Right atrium auricular region (tissue), 2 donors: ENCODE results near the gene EP300. TPM values are rescaled to one million over a fixed set of nuclear protein-coding genes. Genes with fewer than 3 reads are reported as not detected.
"Not testable (repeated sequence)": the region's sequence is repeated elsewhere in the genome, so short reads cannot be mapped to it uniquely, and the experiment has no call there.

ENCODE experiments used
- DNase-seq: peaks from one replicate; pipeline ENCODE4 v3.0.0-alpha.2; 2019; ENCODE audit warnings: low spot score
- H3K27ac ChIP-seq, 2 donors: fragments of 200-600 bp; sonication (generic); 1 replicate in 1 of 2; 2 replicates in 1 of 2; pipeline ENCODE4 v1.5.1; 2016 to 2019
- H3K27me3 ChIP-seq, 2 donors: fragments of 200-600 bp; sonication (generic); one replicate each; pipeline versions ENCODE4 v1.5.1 to v1.6.0; 2017 to 2019
- H3K36me3 ChIP-seq: fragments of 200-600 bp; sonication (generic); one replicate; pipeline ENCODE4 v1.5.1; 2016
- H3K4me1 ChIP-seq, 2 donors: fragments of 200-600 bp; sonication (generic); one replicate each; pipeline versions ENCODE4 v1.5.1 to v1.6.0; 2017 to 2019
- H3K4me3 ChIP-seq, 2 donors: fragments of 200-600 bp; sonication (generic); 1 replicate in 1 of 2; 2 replicates in 1 of 2; pipeline ENCODE4 v1.5.1; 2017 to 2019; ENCODE audit warnings: mild to moderate bottlenecking in 1 of 2, moderate library complexity in 1 of 2
- H3K9me3 ChIP-seq, 2 donors: fragments of 200-600 bp; sonication (generic); one replicate each; pipeline ENCODE4 v1.5.1; 2019
- CTCF ChIP-seq, 2 donors: fragments of 200-600 bp; sonication (generic); IDR thresholded peaks; one replicate each; pipeline ENCODE4 v1.5.1; 2019; ENCODE audit warnings: antibody characterized with exemption in 2 of 2
- total RNA-seq, 2 donors: library from RNA; depleted of rRNA; stranded (reverse); fragments of >200 nt; gene quantifications; one replicate each; pipeline ENCODE4 v1.1.0, GENCODE V29; 2016

EP300 gene
- total RNA-seq, 2 donors from 2014 or later, result 28.0 to 41.7 TPM

- Histone ChIP-seq H3K4me1 (peaks cover 0 to 18% of the 10 kb centered on the region in 2 donors), H3K4me3 (no peak overlapping the region), H3K9me3 (no peaks in the 10 kb centered on the region), H3K27me3 (no peaks in the 10 kb centered on the region), H3K27ac (no peak overlapping the region), H3K36me3 (peaks cover 60% of the 10 kb centered on the region)
- DNase-seq, result no peak
- TF ChIP-seq CTCF (IDR thresholded peaks at IDR 0.05), result no peak
Observed at GRCh38 chr22:41177622-41178424, 85.4 kb downstream of the EP300 start.

- DNase-seq, result no peak
- Histone ChIP-seq H3K27me3 (no peaks in the 10 kb centered on the region), H3K27ac (no peak overlapping the region), H3K9me3 (no peaks in the 10 kb centered on the region), H3K4me3 (no peak overlapping the region), H3K4me1 (peaks cover 0 to 18% of the 10 kb centered on the region in 2 donors), H3K36me3 (peaks cover 54% of the 10 kb centered on the region)
- no peak for TF ChIP-seq CTCF (IDR thresholded peaks at IDR 0.05)
Observed at GRCh38 chr22:41178425-41178975, 86.1 kb downstream of the EP300 start.

GRCh38 chr22:41180362-41180761, 88.0 kb downstream of the EP300 start:
- not testable (repeated sequence) for DNase-seq

GRCh38 chr22:41180926-41181325, 88.5 kb downstream of the EP300 start:
- no peak overlapping the region for H3K4me3 ChIP-seq
- H3K36me3 ChIP-seq, result peaks cover 32% of the 10 kb centered on the region
- H3K9me3 ChIP-seq, result no peaks in the 10 kb centered on the region
- H3K27me3 ChIP-seq, result no peaks in the 10 kb centered on the region
- no peak for TF ChIP-seq CTCF (IDR thresholded peaks at IDR 0.05)
- no peak for DNase-seq
- peaks cover 0 to 8% of the 10 kb centered on the region in 2 donors for H3K4me1 ChIP-seq
- no peak overlapping the region for H3K27ac ChIP-seq

More at GRCh38 chr22:41180362-41180761, 88.0 kb downstream of the EP300 start:
- peaks cover 37% of the 10 kb centered on the region for H3K36me3 ChIP-seq
- not testable (repeated sequence) for H3K9me3 ChIP-seq, H3K4me3 ChIP-seq, H3K27me3 ChIP-seq, H3K27ac ChIP-seq
- H3K4me1 ChIP-seq, result peaks cover 0 to 13% of the 10 kb centered on the region in 2 donors

- Histone ChIP-seq H3K27ac (no peak overlapping the region), H3K36me3 (peaks cover 25% of the 10 kb centered on the region), H3K9me3 (no peaks in the 10 kb centered on the region), H3K4me3 (no peak overlapping the region), H3K4me1 (peaks cover 0 to 7% of the 10 kb centered on the region in 2 donors), H3K27me3 (no peaks in the 10 kb centered on the region)
- no peak for TF ChIP-seq CTCF (IDR thresholded peaks at IDR 0.05)
- no peak for DNase-seq
Observed at GRCh38 chr22:41181349-41182241, 89.2 kb downstream of the EP300 start.

GRCh38 chr22:41184679-41185078, 92.3 kb downstream of the EP300 start:
- Histone ChIP-seq H3K9me3 (no peaks in the 10 kb centered on the region), H3K36me3 (peaks cover 7% of the 10 kb centered on the region), H3K4me1 (no peaks in the 10 kb centered on the region), H3K27ac (no peak overlapping the region), H3K27me3 (no peaks in the 10 kb centered on the region), H3K4me3 (no peak overlapping the region)
- TF ChIP-seq CTCF (IDR thresholded peaks at IDR 0.05), result no peak
- no peak for DNase-seq
